ENCODE results near the gene ZFYVE9.

DNA sequence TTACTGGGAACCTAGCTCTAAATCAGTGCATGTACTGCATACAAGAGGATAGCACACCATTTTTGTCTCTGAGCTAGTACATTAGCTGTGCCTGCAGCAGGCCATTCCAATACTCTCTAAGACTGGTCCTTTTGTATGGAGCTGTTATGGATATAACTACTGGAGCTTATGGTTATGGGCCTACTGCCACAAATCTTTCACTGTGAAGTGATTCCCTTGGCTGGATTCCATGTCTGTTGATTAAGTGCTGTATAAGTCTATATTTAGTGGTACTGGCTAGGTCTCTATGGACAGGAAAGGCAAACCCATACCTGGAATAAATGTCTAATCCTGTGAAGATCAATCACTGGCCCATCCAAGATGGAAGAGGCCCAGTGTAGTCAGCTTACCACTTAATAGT is 12.0 kb downstream of the ZFYVE9 start:
- TF ChIP-seq EZH2 (IDR thresholded peaks at IDR 0.05; ENCODE audit: low read depth, unreplicated experiment), result no peak
- no peak for TF ChIP-seq CREB1 (CRISPR knock-in tag; IDR thresholded peaks at IDR 0.05; ENCODE audit: low read depth)
- TF ChIP-seq, protein P1, sequence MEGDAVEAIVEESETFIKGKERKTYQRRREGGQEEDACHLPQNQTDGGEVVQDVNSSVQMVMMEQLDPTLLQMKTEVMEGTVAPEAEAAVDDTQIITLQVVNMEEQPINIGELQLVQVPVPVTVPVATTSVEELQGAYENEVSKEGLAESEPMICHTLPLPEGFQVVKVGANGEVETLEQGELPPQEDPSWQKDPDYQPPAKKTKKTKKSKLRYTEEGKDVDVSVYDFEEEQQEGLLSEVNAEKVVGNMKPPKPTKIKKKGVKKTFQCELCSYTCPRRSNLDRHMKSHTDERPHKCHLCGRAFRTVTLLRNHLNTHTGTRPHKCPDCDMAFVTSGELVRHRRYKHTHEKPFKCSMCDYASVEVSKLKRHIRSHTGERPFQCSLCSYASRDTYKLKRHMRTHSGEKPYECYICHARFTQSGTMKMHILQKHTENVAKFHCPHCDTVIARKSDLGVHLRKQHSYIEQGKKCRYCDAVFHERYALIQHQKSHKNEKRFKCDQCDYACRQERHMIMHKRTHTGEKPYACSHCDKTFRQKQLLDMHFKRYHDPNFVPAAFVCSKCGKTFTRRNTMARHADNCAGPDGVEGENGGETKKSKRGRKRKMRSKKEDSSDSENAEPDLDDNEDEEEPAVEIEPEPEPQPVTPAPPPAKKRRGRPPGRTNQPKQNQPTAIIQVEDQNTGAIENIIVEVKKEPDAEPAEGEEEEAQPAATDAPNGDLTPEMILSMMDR (conservative IDR thresholded peaks at IDR 0.05; ENCODE audit: low read depth in 2 of 2), result no peak

Measured in GM23338 (cell line).